OCI-LY3 (cell line): ENCODE results near the gene TAB3.

Experiments used
- EZH2phosphoT487 ChIP-seq: fragments of 200-600 bp; shearing (Covaris generic); IDR thresholded peaks from 2 replicates; pipeline ENCODE4 v1.6.1; 2018; ENCODE audit warnings: antibody characterized with exemption, mixed run types, low read depth
- TF ChIP-seq, protein P1 (sequence below): fragments of 200-600, 300-600 bp; sonication (generic); IDR thresholded peaks from 2 replicates; pipeline ENCODE4 v1.5.1; 2014; ENCODE audit warnings: antibody characterized with exemption, low read length, low read depth

DNA sequence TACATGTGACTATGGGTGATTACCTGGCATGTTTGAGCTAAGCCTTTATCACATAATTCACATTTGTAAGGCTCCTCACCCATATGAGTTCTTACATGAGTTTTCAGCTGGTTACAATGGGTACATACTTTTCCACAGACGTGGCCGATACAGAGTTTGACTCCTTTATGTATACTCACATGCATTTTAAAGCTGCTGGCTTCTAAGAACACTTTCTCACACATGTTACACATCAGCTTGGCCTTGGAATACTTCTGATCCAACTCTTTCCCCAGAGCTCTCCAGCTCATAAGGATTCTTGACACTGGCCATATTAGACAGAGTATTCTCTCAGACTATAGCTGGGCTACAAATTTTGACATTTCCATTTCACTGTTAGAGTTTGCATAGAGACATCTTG is 66.3 kb downstream of the TAB3 start:
- TF ChIP-seq, protein P1, sequence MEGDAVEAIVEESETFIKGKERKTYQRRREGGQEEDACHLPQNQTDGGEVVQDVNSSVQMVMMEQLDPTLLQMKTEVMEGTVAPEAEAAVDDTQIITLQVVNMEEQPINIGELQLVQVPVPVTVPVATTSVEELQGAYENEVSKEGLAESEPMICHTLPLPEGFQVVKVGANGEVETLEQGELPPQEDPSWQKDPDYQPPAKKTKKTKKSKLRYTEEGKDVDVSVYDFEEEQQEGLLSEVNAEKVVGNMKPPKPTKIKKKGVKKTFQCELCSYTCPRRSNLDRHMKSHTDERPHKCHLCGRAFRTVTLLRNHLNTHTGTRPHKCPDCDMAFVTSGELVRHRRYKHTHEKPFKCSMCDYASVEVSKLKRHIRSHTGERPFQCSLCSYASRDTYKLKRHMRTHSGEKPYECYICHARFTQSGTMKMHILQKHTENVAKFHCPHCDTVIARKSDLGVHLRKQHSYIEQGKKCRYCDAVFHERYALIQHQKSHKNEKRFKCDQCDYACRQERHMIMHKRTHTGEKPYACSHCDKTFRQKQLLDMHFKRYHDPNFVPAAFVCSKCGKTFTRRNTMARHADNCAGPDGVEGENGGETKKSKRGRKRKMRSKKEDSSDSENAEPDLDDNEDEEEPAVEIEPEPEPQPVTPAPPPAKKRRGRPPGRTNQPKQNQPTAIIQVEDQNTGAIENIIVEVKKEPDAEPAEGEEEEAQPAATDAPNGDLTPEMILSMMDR, result no peak
- no peak for TF ChIP-seq EZH2phosphoT487
